Brain microvascular endothelial cell (primary cell): ENCODE results near the gene GAA.
"Not testable (repeated sequence)": the region's sequence is repeated elsewhere in the genome, so short reads cannot be mapped to it uniquely, and the experiment has no call there.

Source experiments
- DNase-seq: peaks from one replicate; pipeline ENCODE4 v3.0.0-alpha.2; 2020
- H3K27ac ChIP-seq: fragments of 250-450 bp; sonication (Bioruptor Pico); 2 replicates; pipeline ENCODE4 v1.5.1; 2020; ENCODE audit warnings: mild to moderate bottlenecking, moderate library complexity
- H3K27me3 ChIP-seq: fragments of 250-450 bp; sonication (Bioruptor Pico); replicated peaks from 2 replicates; pipeline ENCODE4 v1.5.1; 2020; ENCODE audit warnings: mild to moderate bottlenecking
- H3K36me3 ChIP-seq: fragments of 250-450 bp; sonication (Bioruptor Pico); replicated peaks from 2 replicates; pipeline ENCODE4 v1.5.1; 2020; ENCODE audit warnings: mild to moderate bottlenecking
- H3K4me3 ChIP-seq: 2 replicates; pipeline ENCODE4 v1.5.1; 2011; ENCODE audit warnings: low read depth, mild to moderate bottlenecking, control low read depth, low read length, moderate library complexity
- in situ Hi-C: cut with HindIII; loops from 2 replicates; pipeline ENCODE4 v1.10.0; 2017; ENCODE audit warnings: low sequenced_read_pairs, low pct_ligation_motif_present
- TF ChIP-seq, protein P1 (sequence below): IDR thresholded peaks from 2 replicates; pipeline ENCODE4 v1.5.1; 2011; ENCODE audit warnings: low read depth, mild to moderate bottlenecking, moderate library complexity, low read length, control low read depth, inconsistent platforms; ENCODE audit errors: missing control alignments

The GAA gene

GRCh38 chr17:80154166-80154565 lies 52.8 kb downstream of the GAA start:
- in situ Hi-C loops = no loop called here

DNA sequence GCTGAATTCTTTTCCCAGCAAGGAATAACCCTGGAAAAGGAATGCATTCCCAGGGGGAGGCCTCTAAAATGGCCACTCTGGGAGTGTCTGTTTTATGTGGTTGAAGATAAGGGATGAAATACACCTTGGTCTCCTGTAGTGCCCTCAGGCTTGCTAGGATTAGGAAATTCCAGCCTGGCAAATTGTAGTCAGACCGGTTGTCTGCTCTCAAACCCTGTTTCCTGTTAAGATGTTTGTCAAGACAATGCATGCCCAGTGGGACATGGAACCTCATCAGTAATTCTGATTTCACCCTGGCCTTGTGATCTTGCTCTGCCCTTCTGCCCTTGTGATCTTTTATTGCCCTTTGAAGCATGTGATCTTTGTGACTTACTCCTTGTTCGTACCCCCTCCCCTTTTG lies 54.2 kb downstream of the GAA start:
- H3K4me3 ChIP-seq, in situ Hi-C loops, H3K36me3 ChIP-seq, DNase-seq, H3K27me3 ChIP-seq, H3K27ac ChIP-seq: not testable (repeated sequence)

More at GRCh38 chr17:80154166-80154565, 52.8 kb downstream of the GAA start:
- TF ChIP-seq, protein P1, sequence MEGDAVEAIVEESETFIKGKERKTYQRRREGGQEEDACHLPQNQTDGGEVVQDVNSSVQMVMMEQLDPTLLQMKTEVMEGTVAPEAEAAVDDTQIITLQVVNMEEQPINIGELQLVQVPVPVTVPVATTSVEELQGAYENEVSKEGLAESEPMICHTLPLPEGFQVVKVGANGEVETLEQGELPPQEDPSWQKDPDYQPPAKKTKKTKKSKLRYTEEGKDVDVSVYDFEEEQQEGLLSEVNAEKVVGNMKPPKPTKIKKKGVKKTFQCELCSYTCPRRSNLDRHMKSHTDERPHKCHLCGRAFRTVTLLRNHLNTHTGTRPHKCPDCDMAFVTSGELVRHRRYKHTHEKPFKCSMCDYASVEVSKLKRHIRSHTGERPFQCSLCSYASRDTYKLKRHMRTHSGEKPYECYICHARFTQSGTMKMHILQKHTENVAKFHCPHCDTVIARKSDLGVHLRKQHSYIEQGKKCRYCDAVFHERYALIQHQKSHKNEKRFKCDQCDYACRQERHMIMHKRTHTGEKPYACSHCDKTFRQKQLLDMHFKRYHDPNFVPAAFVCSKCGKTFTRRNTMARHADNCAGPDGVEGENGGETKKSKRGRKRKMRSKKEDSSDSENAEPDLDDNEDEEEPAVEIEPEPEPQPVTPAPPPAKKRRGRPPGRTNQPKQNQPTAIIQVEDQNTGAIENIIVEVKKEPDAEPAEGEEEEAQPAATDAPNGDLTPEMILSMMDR = no peak
- H3K4me3 ChIP-seq = no peak overlapping the region
- no peaks in the 10 kb centered on the region for H3K27me3 ChIP-seq
- no peak overlapping the region for H3K27ac ChIP-seq
- no peaks in the 10 kb centered on the region for H3K36me3 ChIP-seq
- DNase-seq = no peak

- no peaks in the 10 kb centered on the region for H3K36me3 ChIP-seq
- TF ChIP-seq, protein P1 = no peak
- no peaks in the 10 kb centered on the region for H3K27me3 ChIP-seq
- no peak overlapping the region for H3K4me3 ChIP-seq
- H3K27ac ChIP-seq = no peak overlapping the region
- in situ Hi-C loops = no loop called here
- DNase-seq = no peak
These were observed 57.5 kb downstream of the GAA start for GRCh38 chr17:80158846-80159245.

GRCh38 chr17:80160536-80160935 lies 59.2 kb downstream of the GAA start:
- H3K4me3 ChIP-seq = no peak overlapping the region
- H3K36me3 ChIP-seq = no peaks in the 10 kb centered on the region
- no peaks in the 10 kb centered on the region for H3K27me3 ChIP-seq
- TF ChIP-seq, protein P1 = no peak
- in situ Hi-C loops = no loop called here
- no peak for DNase-seq
- no peak overlapping the region for H3K27ac ChIP-seq

DNA sequence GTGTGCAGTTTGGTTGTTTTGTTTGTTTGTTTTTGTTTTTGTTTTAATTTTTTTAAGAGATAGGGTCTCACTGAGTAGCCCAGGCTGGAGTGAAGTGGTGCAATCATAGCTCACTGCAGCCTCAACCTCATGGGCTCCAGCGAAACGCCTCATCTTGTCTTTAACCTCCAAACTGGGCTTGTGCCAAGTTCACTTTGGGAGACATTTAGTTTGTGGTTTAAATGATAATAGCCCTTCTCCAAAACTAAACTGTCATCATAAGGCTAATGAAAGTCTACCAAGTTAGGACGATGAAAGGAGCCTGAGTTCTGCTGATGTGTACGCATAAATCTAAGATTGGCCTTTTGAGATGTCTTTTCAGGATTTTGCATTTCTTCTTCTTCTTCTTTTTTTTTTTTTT lies 62.0 kb downstream of the GAA start:
- Histone ChIP-seq H3K27ac (no peak overlapping the region), H3K36me3 (no peaks in the 10 kb centered on the region), H3K4me3 (no peak overlapping the region), H3K27me3 (no peaks in the 10 kb centered on the region)
- in situ Hi-C loops = no loop called here
- DNase-seq = no peak
- TF ChIP-seq, protein P1 = no peak

GRCh38 chr17:80164185-80164584 lies 62.8 kb downstream of the GAA start:
- no peak overlapping the region for H3K4me3 ChIP-seq
- TF ChIP-seq, protein P1 = no peak
- H3K36me3 ChIP-seq = no peaks in the 10 kb centered on the region
- in situ Hi-C loops = no loop called here
- DNase-seq = no peak
- H3K27me3 ChIP-seq = no peaks in the 10 kb centered on the region
- H3K27ac ChIP-seq = no peak overlapping the region

DNA sequence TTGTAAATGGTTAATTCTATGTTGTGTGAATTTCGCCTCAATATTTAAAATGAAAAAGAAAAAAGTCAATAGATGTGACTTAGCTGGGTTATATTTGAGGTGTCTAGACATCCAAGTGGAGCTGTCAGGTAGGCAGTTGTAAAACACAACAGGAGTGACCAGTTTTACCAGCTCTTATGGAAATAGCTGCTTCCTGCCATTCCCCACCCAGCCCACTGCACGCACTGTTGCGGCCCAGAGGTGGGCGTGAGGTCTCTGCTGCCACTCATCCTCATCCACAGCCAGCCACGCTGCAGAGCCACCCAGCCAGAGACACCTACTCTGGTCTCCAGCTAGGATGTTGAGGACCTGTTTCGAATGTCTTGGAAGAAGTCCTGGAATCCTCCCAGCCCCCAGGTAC lies 65.1 kb downstream of the GAA start:
- Histone ChIP-seq H3K36me3 (no peaks in the 10 kb centered on the region), H3K27me3 (peaks cover 4% of the 10 kb centered on the region), H3K4me3 (no peak overlapping the region), H3K27ac (no peak overlapping the region)
- in situ Hi-C loops = no loop called here
- DNase-seq = no peak
- TF ChIP-seq, protein P1 = no peak
